OCI-LY7 (cell line): ENCODE results near the gene PRAMEF13. TPM values are rescaled to one million over a fixed set of nuclear protein-coding genes. Genes with fewer than 3 reads are reported as not detected.
"Not testable (repeated sequence)": the region's sequence is repeated elsewhere in the genome, so short reads cannot be mapped to it uniquely, and the experiment has no call there.

ENCODE experiments used
- BruUV-seq: library from RNA; stranded (reverse); fragments of 400-500 nt; replicated peaks from 2 replicates; lab custom pipeline; 2021; lab: Mats Ljungman, UMichigan
- CTCF ChIA-PET: fragments of 300-600 bp; sonication (Branson Sonifier 250); formaldehyde crosslinking; loops from one replicate; lab custom pipeline; 2022; ENCODE audit warnings: antibody characterized with exemption; ENCODE audit not compliant: unreplicated experiment; lab: Charles Lee
- POLR2A ChIA-PET: fragments of 300-600 bp; sonication (Branson Sonifier 250); formaldehyde crosslinking; loops from one replicate; lab custom pipeline; 2022; ENCODE audit warnings: antibody characterized with exemption; lab: Charles Lee
- DNase-seq: peaks from one replicate; pipeline ENCODE4 v3.0.0-alpha.2; 2015; ENCODE audit warnings: low spot score
- H2AFZ ChIP-seq: fragments of 200-600 bp; sonication (generic), shearing (Covaris generic); 2 replicates; pipeline ENCODE4 v1.6.1; 2014; ENCODE audit warnings: mild to moderate bottlenecking, antibody characterized with exemption, low read length, moderate library complexity
- H3K27ac ChIP-seq: fragments of 200-600 bp; sonication (generic); 2 replicates; pipeline ENCODE4 v1.5.1; 2014; ENCODE audit warnings: mixed run types, low read depth, mild to moderate bottlenecking, moderate library complexity, low read length, inconsistent platforms; ENCODE audit not compliant: poor library complexity, severe bottlenecking
- H3K36me3 ChIP-seq: fragments of 200-600 bp; sonication (generic); 2 replicates; pipeline ENCODE4 v1.6.1; 2014; ENCODE audit warnings: mild to moderate bottlenecking, antibody characterized with exemption, low read length, moderate library complexity, mixed read lengths; ENCODE audit not compliant: insufficient read depth
- H3K4me1 ChIP-seq: fragments of 200-600 bp; sonication (generic); 2 replicates; pipeline ENCODE4 v1.5.1; 2014; ENCODE audit warnings: mild to moderate bottlenecking, low read length; ENCODE audit not compliant: insufficient read depth, poor library complexity, severe bottlenecking
- H3K4me2 ChIP-seq: fragments of 200-600 bp; sonication (generic); 2 replicates; pipeline ENCODE4 v1.6.1; 2014; ENCODE audit warnings: mild to moderate bottlenecking, low read length
- H3K4me3 ChIP-seq: fragments of 200-600 bp; sonication (generic); 2 replicates; pipeline ENCODE4 v1.5.1; 2014; ENCODE audit warnings: mild to moderate bottlenecking, low read depth, low read length; ENCODE audit not compliant: poor library complexity, severe bottlenecking
- H3K79me2 ChIP-seq: fragments of 200-600 bp; sonication (generic); 2 replicates; pipeline ENCODE4 v1.6.1; 2016; ENCODE audit warnings: low read depth, mild to moderate bottlenecking, low read length, moderate library complexity, mixed read lengths; ENCODE audit not compliant: insufficient read depth
- H3K9me2 ChIP-seq: fragments of 200-600 bp; sonication (generic); 2 replicates; pipeline ENCODE4 v1.6.1; 2016; ENCODE audit warnings: mild to moderate bottlenecking, low read length, mixed read lengths; ENCODE audit not compliant: insufficient read depth
- H3K9me3 ChIP-seq: fragments of 200-600 bp; sonication (generic); 2 replicates; pipeline ENCODE4 v1.6.1; 2014; ENCODE audit warnings: mild to moderate bottlenecking, mixed run types, low read length, mixed read lengths
- H4K20me1 ChIP-seq: fragments of 200-600 bp; sonication (generic); 2 replicates; pipeline ENCODE4 v1.6.1; 2014; ENCODE audit warnings: mild to moderate bottlenecking, antibody characterized with exemption, low read length, moderate library complexity, mixed read lengths; ENCODE audit not compliant: insufficient read depth
- EZH2phosphoT487 ChIP-seq: fragments of 200-600 bp; sonication (generic); IDR thresholded peaks from 2 replicates; pipeline ENCODE4 v1.6.1; 2018; ENCODE audit warnings: low read depth, borderline replicate concordance, mild to moderate bottlenecking, mixed run types, antibody characterized with exemption, low read length, moderate library complexity, mixed read lengths
- intact Hi-C: fragments of 100-400 bp; cut with micrococcal nuclease; formaldehyde crosslinking; loops from one replicate; pipeline ENCODE4 v1.10.0; 2022; ENCODE audit not compliant: unreplicated experiment
- total RNA-seq, 2 experiments: library from RNA; depleted of rRNA in 1 of 2; stranded (reverse); fragments of >200 nt in 1 of 2; shearing (Covaris generic) in 1 of 2; gene quantifications; 2 replicates each; pipeline ENCODE4 v1.2.3, GENCODE V29; 2014 to 2022
- TF ChIP-seq, protein P1 (sequence below): fragments of 200-600 bp; sonication (generic); conservative IDR thresholded peaks from 2 replicates; pipeline ENCODE4 v1.5.1; 2014; ENCODE audit warnings: mild to moderate bottlenecking, antibody characterized with exemption, low read length, moderate library complexity, mixed read lengths

Gene PRAMEF13
- total RNA-seq, 2 experiments from 2014 or later: not detected

GRCh38 chr1:13224480-13225060, 23.4 kb upstream of the PRAMEF13 start:
- no peaks in the 10 kb centered on the region for H3K4me1 ChIP-seq
- no peak overlapping the region for H3K27ac ChIP-seq
- H4K20me1 ChIP-seq: no peaks in the 10 kb centered on the region
- no TSS peak for BruUV-seq
- DNase-seq: no peak
- H3K4me3 ChIP-seq: no peak overlapping the region
- H3K9me2 ChIP-seq: no peaks in the 10 kb centered on the region
- no peak overlapping the region for H3K4me2 ChIP-seq
- TF ChIP-seq EZH2phosphoT487: no peak
- TF ChIP-seq, protein P1, sequence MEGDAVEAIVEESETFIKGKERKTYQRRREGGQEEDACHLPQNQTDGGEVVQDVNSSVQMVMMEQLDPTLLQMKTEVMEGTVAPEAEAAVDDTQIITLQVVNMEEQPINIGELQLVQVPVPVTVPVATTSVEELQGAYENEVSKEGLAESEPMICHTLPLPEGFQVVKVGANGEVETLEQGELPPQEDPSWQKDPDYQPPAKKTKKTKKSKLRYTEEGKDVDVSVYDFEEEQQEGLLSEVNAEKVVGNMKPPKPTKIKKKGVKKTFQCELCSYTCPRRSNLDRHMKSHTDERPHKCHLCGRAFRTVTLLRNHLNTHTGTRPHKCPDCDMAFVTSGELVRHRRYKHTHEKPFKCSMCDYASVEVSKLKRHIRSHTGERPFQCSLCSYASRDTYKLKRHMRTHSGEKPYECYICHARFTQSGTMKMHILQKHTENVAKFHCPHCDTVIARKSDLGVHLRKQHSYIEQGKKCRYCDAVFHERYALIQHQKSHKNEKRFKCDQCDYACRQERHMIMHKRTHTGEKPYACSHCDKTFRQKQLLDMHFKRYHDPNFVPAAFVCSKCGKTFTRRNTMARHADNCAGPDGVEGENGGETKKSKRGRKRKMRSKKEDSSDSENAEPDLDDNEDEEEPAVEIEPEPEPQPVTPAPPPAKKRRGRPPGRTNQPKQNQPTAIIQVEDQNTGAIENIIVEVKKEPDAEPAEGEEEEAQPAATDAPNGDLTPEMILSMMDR: no peak
- ChIA-PET POLR2A (no interaction called here), CTCF (interaction anchor here (0.6 kb wide), 1 partner anchor 693 kb away, joined by 4 read pairs; no protein-coding TSS in a partner anchor)
- intact Hi-C loops: no loop called here
- no peaks in the 10 kb centered on the region for H3K36me3 ChIP-seq
- no peaks in the 10 kb centered on the region for H3K9me3 ChIP-seq
- no peaks in the 10 kb centered on the region for H3K79me2 ChIP-seq
- H2AFZ ChIP-seq: no peak overlapping the region

DNA sequence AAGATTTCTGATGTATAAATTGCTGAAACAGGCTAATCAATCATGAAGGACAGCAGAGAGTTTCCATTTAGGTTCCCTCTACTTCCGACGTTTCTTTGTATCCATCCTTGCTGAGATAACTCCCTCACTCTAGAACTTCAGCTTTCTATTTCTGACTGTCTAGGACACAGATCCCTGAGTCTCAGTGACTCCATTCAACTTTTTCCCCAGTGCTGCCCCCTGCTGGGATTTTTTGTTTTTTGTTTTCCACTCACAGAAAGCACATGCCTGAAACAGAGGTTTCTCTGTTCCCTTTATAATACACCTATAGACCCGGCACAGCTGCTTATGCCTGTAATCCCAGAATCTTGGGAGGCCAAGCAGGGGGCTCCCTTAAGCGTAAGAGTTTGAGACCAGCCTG, 21.6 kb upstream of the PRAMEF13 start:
- H3K4me3 ChIP-seq, DNase-seq, H4K20me1 ChIP-seq, H3K4me1 ChIP-seq, intact Hi-C loops, H3K27ac ChIP-seq, BruUV-seq, H3K9me3 ChIP-seq, H3K36me3 ChIP-seq, CTCF ChIA-PET, H3K4me2 ChIP-seq, H3K9me2 ChIP-seq, H2AFZ ChIP-seq, H3K79me2 ChIP-seq, POLR2A ChIA-PET: not testable (repeated sequence)

DNA sequence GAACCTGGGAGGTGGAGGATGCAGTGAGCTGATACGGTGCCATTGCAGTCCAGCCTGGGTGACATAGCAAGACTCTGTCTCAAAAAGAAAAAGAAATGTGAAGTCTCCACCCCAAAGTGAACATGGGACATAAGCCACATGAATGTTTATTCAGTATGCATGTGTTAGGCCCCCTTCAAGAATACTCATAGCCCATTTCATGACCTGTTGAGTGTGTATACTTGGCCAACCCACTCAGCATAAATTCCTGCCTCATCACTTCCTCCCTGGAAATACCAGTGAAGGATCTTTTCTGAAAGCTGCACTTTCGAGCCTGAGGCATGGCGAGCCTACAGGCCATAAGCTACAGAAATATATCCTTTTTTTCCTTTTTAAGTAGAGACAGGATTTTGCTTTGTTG, 18.0 kb upstream of the PRAMEF13 start:
- H3K79me2 ChIP-seq, DNase-seq, H3K4me3 ChIP-seq, H3K4me2 ChIP-seq, H4K20me1 ChIP-seq, H3K9me2 ChIP-seq, H3K4me1 ChIP-seq, H3K27ac ChIP-seq, H3K36me3 ChIP-seq, H3K9me3 ChIP-seq, POLR2A ChIA-PET, intact Hi-C loops, H2AFZ ChIP-seq, CTCF ChIA-PET, BruUV-seq: not testable (repeated sequence)

DNA sequence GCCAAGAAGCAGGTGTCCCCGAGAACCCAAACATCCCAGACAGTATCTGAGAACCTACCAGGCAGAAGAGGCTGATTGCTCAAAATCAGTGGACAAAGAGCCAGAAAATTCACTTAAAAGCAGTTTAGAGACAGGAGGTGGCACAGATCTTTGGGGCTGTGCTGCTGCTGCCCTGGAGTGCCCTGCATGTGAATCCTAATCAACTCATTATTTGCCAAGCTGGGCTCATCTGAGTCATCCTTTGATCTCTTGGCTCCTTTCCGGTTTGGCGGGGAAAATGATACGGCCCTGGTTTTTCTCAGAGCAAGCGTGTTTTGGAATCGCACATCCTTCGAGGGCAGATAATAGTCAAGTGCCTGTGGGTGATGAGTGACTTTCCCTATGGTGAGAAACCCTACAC, 15.4 kb upstream of the PRAMEF13 start:
- H3K9me3 ChIP-seq, POLR2A ChIA-PET, BruUV-seq, H3K4me2 ChIP-seq, H3K4me1 ChIP-seq, CTCF ChIA-PET, H3K9me2 ChIP-seq, intact Hi-C loops, H4K20me1 ChIP-seq, H2AFZ ChIP-seq, H3K36me3 ChIP-seq, H3K79me2 ChIP-seq, H3K27ac ChIP-seq, DNase-seq, H3K4me3 ChIP-seq: not testable (repeated sequence)

DNA sequence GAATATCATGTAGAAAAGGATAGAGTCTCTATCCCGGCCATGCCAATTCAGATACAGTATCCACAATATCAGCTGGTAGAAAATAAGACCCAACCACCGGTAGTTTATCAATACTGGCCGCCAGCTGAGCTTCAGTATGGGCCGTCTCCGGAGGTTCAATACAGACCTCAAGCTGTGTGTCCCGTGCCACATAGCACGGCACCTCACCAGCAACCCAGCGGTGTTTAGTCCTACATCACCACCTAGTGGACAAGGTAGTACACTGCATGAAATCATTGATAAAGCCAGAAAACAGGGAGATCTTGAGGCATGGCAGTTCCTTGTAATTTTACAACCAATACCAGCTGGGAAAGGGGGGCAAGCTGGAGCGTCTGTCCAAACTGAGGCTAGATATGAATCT, 7.5 kb upstream of the PRAMEF13 start:
- CTCF ChIA-PET, DNase-seq, H3K9me3 ChIP-seq, H2AFZ ChIP-seq, H3K79me2 ChIP-seq, H4K20me1 ChIP-seq, H3K27ac ChIP-seq, BruUV-seq, intact Hi-C loops, H3K4me3 ChIP-seq, POLR2A ChIA-PET, H3K4me2 ChIP-seq, H3K4me1 ChIP-seq, H3K36me3 ChIP-seq, H3K9me2 ChIP-seq: not testable (repeated sequence)

DNA sequence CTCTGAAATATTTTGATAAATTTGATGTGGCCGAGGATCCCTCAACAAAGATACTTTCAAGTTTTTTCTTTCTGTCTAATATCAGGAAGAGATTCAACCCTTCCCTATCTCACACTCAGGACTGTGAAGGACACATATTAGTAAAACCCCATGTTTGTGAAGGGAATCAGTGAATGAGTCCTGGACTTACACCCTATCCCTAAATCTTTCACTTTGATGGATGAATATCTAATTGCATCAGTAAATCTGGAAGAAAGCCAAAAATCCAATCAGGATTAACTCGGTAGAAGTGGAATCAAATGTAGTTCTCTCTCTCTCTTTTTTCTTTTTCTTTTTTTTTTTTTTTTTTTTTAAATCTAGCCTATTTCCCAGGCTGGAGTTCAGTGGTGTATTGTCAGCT, 29.7 kb downstream of the PRAMEF13 start, which contains the start of gene PRAMEF9:
TSS of gene PRAMEF9 (plus strand) at position 301 of the 400 bp plus-strand sequence. CDS start 3,433 bp downstream, outside the sequence.
- H3K79me2 ChIP-seq, H3K9me3 ChIP-seq, H4K20me1 ChIP-seq, DNase-seq, H3K4me1 ChIP-seq, H3K9me2 ChIP-seq, H2AFZ ChIP-seq, BruUV-seq, H3K36me3 ChIP-seq, H3K27ac ChIP-seq, CTCF ChIA-PET, POLR2A ChIA-PET, intact Hi-C loops, H3K4me3 ChIP-seq, H3K4me2 ChIP-seq: not testable (repeated sequence)
